Activated CD4-positive, CD25-positive, alpha-beta regulatory T cell treated with anti-CD3 and anti-CD28 coated beads, Interleukin-2, amount 50 U/mL, for 16 hours (primary cell): ENCODE data around the gene DHRS2.

ENCODE experiments used
- DNase-seq: peaks from one replicate; pipeline ENCODE4 v3.0.0-alpha.2; 2020; ENCODE audit warnings: low read depth, low spot score

The DHRS2 gene

GRCh38 chr14:23612354-23612732, 23.8 kb upstream of the DHRS2 start:
- DNase-seq, result no peak

GRCh38 chr14:23612802-23613201, 23.4 kb upstream of the DHRS2 start:
- no peak for DNase-seq

GRCh38 chr14:23613242-23614070, 22.7 kb upstream of the DHRS2 start:
- DNase-seq, result no peak

- DNase-seq, result no peak
These were observed 21.8 kb upstream of the DHRS2 start for GRCh38 chr14:23614395-23614828.

GRCh38 chr14:23615856-23616255, 20.3 kb upstream of the DHRS2 start:
- DNase-seq, result no peak

GRCh38 chr14:23617539-23617938, 18.6 kb upstream of the DHRS2 start:
- no peak for DNase-seq

- DNase-seq, result no peak
These were observed 17.7 kb upstream of the DHRS2 start for GRCh38 chr14:23618415-23618988.

GRCh38 chr14:23620177-23620702, 15.9 kb upstream of the DHRS2 start:
- DNase-seq, result no peak

GRCh38 chr14:23621204-23621931, 14.8 kb upstream of the DHRS2 start:
- no peak for DNase-seq

- no peak for DNase-seq
These were observed 14.0 kb upstream of the DHRS2 start for GRCh38 chr14:23621932-23622730.

- no peak for DNase-seq
These were observed 13.2 kb upstream of the DHRS2 start for GRCh38 chr14:23622990-23623389.

- DNase-seq, result no peak
These were observed 12.2 kb upstream of the DHRS2 start for GRCh38 chr14:23623962-23624361.

- DNase-seq, result no peak
These were observed 11.2 kb upstream of the DHRS2 start for GRCh38 chr14:23624830-23625404.

GRCh38 chr14:23626946-23627345, 9.2 kb upstream of the DHRS2 start:
- DNase-seq, result no peak

- no peak for DNase-seq
These were observed 8.2 kb upstream of the DHRS2 start for GRCh38 chr14:23627961-23628360.

GRCh38 chr14:23629204-23629603, 7.0 kb upstream of the DHRS2 start:
- no peak for DNase-seq

GRCh38 chr14:23629832-23630396, 6.2 kb upstream of the DHRS2 start:
- DNase-seq, result no peak

GRCh38 chr14:23630687-23631086, 5.5 kb upstream of the DHRS2 start:
- DNase-seq, result no peak

- DNase-seq, result no peak
These were observed 4.9 kb upstream of the DHRS2 start for GRCh38 chr14:23631234-23631633.

GRCh38 chr14:23631702-23632460, 4.3 kb upstream of the DHRS2 start:
- DNase-seq, result peak; percentile 54
